ENCODE measurements around the gene OR2A2.

The OR2A2 gene

DNA sequence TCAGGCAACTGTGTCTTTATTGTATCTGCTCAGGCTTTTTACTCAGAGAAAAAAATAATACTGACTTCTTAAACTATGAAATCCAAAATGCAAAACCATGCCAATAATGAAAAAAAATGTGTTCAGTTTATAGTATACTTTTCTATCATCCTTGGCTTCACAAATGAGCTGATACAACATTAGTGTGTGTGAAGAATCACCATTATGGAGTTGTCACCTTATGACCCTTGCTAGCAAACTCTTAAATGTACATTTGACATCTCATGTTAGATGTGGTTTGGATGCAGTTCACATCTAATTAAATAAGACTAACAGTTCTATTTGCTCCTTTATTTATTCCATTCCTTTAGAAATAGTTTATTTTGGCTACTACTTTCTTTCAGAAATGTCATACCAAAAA, 4.2 kb upstream of the OR2A2 start:
- TF ChIP-seq ZFP30 (CRISPR knock-in tag; IDR thresholded peaks at IDR 0.05) (no peak), SNAI2 (CRISPR knock-in tag; IDR thresholded peaks at IDR 0.05) (no peak), ZNF8 (CRISPR knock-in tag; IDR thresholded peaks at IDR 0.05) (no peak), ZC3H10 (CRISPR knock-in tag; IDR thresholded peaks at IDR 0.05) (no peak), ISL1 (CRISPR knock-in tag; IDR thresholded peaks at IDR 0.05) (no peak), ZNF565 (CRISPR knock-in tag; conservative IDR thresholded peaks at IDR 0.05; ENCODE audit: low read depth) (no peak), OSR1 (CRISPR knock-in tag; IDR thresholded peaks at IDR 0.05) (no peak)
- TF ChIP-seq, protein P1, sequence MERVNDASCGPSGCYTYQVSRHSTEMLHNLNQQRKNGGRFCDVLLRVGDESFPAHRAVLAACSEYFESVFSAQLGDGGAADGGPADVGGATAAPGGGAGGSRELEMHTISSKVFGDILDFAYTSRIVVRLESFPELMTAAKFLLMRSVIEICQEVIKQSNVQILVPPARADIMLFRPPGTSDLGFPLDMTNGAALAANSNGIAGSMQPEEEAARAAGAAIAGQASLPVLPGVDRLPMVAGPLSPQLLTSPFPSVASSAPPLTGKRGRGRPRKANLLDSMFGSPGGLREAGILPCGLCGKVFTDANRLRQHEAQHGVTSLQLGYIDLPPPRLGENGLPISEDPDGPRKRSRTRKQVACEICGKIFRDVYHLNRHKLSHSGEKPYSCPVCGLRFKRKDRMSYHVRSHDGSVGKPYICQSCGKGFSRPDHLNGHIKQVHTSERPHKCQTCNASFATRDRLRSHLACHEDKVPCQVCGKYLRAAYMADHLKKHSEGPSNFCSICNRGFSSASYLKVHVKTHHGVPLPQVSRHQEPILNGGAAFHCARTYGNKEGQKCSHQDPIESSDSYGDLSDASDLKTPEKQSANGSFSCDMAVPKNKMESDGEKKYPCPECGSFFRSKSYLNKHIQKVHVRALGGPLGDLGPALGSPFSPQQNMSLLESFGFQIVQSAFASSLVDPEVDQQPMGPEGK (CRISPR knock-in tag; IDR thresholded peaks at IDR 0.05; ENCODE audit: borderline replicate concordance): no peak
- TF ChIP-seq, protein P2, sequence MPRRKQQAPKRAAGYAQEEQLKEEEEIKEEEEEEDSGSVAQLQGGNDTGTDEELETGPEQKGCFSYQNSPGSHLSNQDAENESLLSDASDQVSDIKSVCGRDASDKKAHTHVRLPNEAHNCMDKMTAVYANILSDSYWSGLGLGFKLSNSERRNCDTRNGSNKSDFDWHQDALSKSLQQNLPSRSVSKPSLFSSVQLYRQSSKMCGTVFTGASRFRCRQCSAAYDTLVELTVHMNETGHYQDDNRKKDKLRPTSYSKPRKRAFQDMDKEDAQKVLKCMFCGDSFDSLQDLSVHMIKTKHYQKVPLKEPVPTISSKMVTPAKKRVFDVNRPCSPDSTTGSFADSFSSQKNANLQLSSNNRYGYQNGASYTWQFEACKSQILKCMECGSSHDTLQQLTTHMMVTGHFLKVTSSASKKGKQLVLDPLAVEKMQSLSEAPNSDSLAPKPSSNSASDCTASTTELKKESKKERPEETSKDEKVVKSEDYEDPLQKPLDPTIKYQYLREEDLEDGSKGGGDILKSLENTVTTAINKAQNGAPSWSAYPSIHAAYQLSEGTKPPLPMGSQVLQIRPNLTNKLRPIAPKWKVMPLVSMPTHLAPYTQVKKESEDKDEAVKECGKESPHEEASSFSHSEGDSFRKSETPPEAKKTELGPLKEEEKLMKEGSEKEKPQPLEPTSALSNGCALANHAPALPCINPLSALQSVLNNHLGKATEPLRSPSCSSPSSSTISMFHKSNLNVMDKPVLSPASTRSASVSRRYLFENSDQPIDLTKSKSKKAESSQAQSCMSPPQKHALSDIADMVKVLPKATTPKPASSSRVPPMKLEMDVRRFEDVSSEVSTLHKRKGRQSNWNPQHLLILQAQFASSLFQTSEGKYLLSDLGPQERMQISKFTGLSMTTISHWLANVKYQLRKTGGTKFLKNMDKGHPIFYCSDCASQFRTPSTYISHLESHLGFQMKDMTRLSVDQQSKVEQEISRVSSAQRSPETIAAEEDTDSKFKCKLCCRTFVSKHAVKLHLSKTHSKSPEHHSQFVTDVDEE (CRISPR knock-in tag; IDR thresholded peaks at IDR 0.05): no peak
- no peak for ATAC-seq

DNA sequence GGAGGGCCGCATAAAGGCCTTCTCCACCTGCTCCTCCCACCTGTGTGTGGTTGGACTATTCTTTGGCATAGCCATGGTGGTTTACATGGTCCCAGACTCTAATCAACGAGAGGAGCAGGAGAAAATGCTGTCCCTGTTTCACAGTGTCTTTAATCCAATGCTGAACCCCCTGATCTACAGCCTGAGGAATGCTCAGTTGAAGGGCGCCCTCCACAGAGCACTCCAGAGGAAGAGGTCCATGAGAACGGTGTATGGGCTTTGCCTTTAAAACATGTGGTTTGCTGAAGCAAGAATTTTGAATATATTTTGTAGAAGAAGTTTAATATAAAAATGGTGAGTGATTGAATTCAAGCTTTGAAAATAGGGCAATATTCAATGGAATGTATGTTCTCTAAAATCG, 889 bp downstream of the OR2A2 start:
- TF ChIP-seq, protein P3, sequence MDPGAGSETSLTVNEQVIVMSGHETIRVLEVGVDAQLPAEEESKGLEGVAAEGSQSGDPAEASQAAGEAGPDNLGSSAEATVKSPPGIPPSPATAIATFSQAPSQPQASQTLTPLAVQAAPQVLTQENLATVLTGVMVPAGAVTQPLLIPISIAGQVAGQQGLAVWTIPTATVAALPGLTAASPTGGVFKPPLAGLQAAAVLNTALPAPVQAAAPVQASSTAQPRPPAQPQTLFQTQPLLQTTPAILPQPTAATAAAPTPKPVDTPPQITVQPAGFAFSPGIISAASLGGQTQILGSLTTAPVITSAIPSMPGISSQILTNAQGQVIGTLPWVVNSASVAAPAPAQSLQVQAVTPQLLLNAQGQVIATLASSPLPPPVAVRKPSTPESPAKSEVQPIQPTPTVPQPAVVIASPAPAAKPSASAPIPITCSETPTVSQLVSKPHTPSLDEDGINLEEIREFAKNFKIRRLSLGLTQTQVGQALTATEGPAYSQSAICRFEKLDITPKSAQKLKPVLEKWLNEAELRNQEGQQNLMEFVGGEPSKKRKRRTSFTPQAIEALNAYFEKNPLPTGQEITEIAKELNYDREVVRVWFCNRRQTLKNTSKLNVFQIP (CRISPR knock-in tag; IDR thresholded peaks at IDR 0.05; ENCODE audit: borderline replicate concordance, low read depth): no peak
- TF ChIP-seq, protein P4, sequence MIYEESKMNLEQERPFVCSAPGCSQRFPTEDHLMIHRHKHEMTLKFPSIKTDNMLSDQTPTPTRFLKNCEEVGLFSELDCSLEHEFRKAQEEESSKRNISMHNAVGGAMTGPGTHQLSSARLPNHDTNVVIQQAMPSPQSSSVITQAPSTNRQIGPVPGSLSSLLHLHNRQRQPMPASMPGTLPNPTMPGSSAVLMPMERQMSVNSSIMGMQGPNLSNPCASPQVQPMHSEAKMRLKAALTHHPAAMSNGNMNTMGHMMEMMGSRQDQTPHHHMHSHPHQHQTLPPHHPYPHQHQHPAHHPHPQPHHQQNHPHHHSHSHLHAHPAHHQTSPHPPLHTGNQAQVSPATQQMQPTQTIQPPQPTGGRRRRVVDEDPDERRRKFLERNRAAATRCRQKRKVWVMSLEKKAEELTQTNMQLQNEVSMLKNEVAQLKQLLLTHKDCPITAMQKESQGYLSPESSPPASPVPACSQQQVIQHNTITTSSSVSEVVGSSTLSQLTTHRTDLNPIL (CRISPR knock-in tag; IDR thresholded peaks at IDR 0.05; ENCODE audit: low read depth): no peak
- TF ChIP-seq TCF4 (CRISPR knock-in tag; IDR thresholded peaks at IDR 0.05; ENCODE audit: borderline replicate concordance) (no peak), SNAI2 (CRISPR knock-in tag; IDR thresholded peaks at IDR 0.05) (no peak), CSDC2 (CRISPR knock-in tag; IDR thresholded peaks at IDR 0.05) (no peak), TOX (CRISPR knock-in tag; IDR thresholded peaks at IDR 0.05; ENCODE audit: borderline replicate concordance) (no peak), PPARA (CRISPR knock-in tag; IDR thresholded peaks at IDR 0.05; ENCODE audit: borderline replicate concordance) (no peak), ZFP3 (CRISPR knock-in tag; IDR thresholded peaks at IDR 0.05) (no peak), ZNF565 (CRISPR knock-in tag; conservative IDR thresholded peaks at IDR 0.05; ENCODE audit: low read depth) (no peak)
- TF ChIP-seq, protein P1 (CRISPR knock-in tag; IDR thresholded peaks at IDR 0.05; ENCODE audit: borderline replicate concordance): no peak
- TF ChIP-seq, protein P5, sequence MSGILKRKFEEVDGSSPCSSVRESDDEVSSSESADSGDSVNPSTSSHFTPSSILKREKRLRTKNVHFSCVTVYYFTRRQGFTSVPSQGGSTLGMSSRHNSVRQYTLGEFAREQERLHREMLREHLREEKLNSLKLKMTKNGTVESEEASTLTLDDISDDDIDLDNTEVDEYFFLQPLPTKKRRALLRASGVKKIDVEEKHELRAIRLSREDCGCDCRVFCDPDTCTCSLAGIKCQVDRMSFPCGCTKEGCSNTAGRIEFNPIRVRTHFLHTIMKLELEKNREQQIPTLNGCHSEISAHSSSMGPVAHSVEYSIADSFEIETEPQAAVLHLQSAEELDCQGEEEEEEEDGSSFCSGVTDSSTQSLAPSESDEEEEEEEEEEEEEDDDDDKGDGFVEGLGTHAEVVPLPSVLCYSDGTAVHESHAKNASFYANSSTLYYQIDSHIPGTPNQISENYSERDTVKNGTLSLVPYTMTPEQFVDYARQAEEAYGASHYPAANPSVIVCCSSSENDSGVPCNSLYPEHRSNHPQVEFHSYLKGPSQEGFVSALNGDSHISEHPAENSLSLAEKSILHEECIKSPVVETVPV (CRISPR knock-in tag; IDR thresholded peaks at IDR 0.05): no peak
- no peak for ATAC-seq

DNA sequence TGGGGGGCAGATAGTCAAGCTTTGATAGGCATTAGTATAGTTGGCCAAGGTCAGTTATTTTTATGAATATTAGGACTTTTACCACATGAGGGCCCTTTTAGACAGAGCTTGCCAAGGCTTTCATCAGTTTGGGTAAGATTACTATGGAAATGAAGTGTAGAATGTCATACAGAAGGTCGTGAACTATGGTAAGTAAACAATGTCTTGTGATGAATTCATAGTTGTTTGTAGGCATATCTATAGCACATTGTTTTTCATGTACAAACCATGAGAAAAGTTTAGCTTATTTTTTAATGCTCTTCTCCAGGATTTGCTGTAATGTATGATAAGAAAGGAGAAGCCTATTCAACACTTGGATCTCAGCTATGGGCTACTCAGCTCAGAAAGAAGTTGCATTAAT, 4.3 kb downstream of the OR2A2 start:
- TF ChIP-seq, protein P1 (CRISPR knock-in tag; IDR thresholded peaks at IDR 0.05; ENCODE audit: borderline replicate concordance): no peak
- TF ChIP-seq, protein P2 (CRISPR knock-in tag; IDR thresholded peaks at IDR 0.05): no peak
- no peak for TF ChIP-seq OSR1 (CRISPR knock-in tag; IDR thresholded peaks at IDR 0.05)
- TF ChIP-seq, protein P5 (CRISPR knock-in tag; IDR thresholded peaks at IDR 0.05): no peak
- no peak for ATAC-seq
